SK-N-SH treated with all-trans-retinoic acid at 6 μM for 48 hours (cell line): ENCODE results near the gene SMAP1.

Source experiments
- ARNTL ChIP-seq: fragments of 450-650 bp; formaldehyde crosslinking; IDR thresholded peaks from 2 replicates; pipeline ENCODE4 v1.5.0; 2020; ENCODE audit warnings: low read depth, mild to moderate bottlenecking, moderate library complexity, borderline replicate concordance
- CSRNP3 ChIP-seq: fragments of 250-450 bp; sonication (Bioruptor Pico); IDR thresholded peaks from 2 replicates; pipeline ENCODE4 v1.5.1; 2021; ENCODE audit warnings: mild to moderate bottlenecking, moderate library complexity
- PATZ1 ChIP-seq: fragments of 250-450 bp; sonication (Bioruptor Pico); IDR thresholded peaks from 2 replicates; pipeline ENCODE4 v1.8.0; 2020; ENCODE audit warnings: mild to moderate bottlenecking, moderate library complexity, borderline replicate concordance
- ZC3H10 ChIP-seq: fragments of 250-450 bp; sonication (Bioruptor Pico); IDR thresholded peaks from 2 replicates; pipeline ENCODE4 v1.5.1; 2021; ENCODE audit warnings: mild to moderate bottlenecking, moderate library complexity
- ZFP30 ChIP-seq: fragments of 450-650 bp; formaldehyde crosslinking; IDR thresholded peaks from 2 replicates; pipeline ENCODE4 v1.5.0; 2022; ENCODE audit warnings: mild to moderate bottlenecking, moderate library complexity
- ZNF70 ChIP-seq: fragments of 450-650 bp; formaldehyde crosslinking; IDR thresholded peaks from 2 replicates; pipeline ENCODE4 v1.5.0; 2020; ENCODE audit warnings: mild to moderate bottlenecking, moderate library complexity

- TF ChIP-seq CSRNP3 (CRISPR knock-in tag) (no peak), ZC3H10 (CRISPR knock-in tag) (no peak), ZNF70 (CRISPR knock-in tag) (no peak), PATZ1 (CRISPR knock-in tag) (no peak), ARNTL (CRISPR knock-in tag) (no peak), ZFP30 (CRISPR knock-in tag) (no peak)
Observed at GRCh38 chr6:70717038-70717801, 49.5 kb downstream of the SMAP1 start.
